NCI-H226 (cell line): ENCODE results near the gene WDR5.
"Not testable (repeated sequence)": the region's sequence is repeated elsewhere in the genome, so short reads cannot be mapped to it uniquely, and the experiment has no call there.

Experiments
- DNase-seq: peaks from one replicate; pipeline ENCODE4 v3.0.0-alpha.2; 2015

Gene WDR5

DNA sequence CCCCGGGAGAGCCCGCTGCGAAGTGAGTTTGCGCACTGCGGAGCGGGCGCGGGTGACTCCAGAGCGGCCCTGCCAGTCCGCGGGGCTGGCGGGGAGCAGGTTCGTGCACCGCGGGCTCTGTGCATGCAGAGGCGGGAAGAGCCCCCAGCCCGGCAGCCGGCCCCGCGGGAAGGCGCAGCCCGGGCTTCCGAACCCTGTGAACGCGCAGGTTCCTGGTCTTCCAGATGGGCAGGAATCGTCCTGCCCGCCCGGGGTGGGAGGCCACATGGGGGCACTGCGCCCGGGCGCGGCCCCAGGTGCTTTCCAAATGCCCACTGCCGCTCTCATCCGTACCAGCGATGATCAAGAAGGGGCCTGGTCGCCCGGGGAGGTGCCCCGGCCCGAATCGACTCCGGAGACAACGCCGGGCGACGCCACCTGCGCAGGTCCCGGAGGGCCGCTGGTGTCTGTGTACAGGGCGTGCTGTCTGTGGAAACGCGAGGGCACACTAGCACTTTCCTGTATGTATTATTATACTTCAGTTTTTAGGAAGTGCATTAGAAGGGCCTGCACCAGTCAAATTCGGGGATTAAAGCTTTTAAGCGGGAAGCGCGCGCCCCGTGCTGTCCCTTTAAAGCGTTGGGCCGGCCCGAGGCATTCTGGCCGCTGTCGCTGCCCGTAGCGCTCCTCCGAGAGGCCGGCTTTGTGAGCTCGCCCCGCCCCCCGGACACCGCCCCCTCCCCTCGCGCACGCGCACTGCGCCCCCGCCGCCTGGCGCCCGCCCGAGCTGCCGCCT is at the start of gene WDR5:
Gene WDR5 (plus strand): TSS at position 740 of the 775 bp plus-strand sequence. CDS start 3,796 bp downstream, outside the sequence.
- peak; percentile 73 for DNase-seq

DNA sequence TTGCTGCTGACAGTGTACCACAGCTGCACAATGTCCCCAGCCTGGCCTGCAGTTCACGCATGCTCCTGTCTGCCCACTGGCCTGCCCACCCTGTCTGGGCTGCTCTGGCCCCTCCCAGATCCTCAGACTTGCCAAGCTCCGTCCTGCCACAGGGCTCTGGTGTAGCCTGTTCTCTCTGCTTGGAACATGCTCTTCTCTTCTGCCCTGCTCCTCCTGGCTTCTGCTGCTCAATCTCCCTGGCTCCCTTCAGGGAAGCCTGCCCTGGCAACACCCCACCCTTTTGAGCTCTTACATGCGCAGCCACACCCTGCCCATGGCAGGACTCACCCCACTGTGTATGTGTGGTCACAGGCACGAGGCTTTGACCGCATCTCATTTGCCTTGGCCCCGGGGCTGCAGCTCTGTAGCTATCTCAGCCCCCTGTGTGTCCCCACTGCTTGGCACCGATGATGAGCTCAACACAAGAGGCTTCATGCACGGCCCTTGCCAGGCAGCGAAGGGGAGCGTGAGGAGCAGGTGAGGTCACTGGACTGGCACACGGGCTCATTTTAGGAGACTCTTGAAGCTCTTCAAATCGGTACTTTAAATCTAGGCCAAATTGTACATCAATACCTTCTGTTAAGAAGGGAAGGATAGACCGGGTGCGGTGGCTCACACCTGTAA is 47.7 kb upstream of the WDR5 start:
- DNase-seq = no peak

DNA sequence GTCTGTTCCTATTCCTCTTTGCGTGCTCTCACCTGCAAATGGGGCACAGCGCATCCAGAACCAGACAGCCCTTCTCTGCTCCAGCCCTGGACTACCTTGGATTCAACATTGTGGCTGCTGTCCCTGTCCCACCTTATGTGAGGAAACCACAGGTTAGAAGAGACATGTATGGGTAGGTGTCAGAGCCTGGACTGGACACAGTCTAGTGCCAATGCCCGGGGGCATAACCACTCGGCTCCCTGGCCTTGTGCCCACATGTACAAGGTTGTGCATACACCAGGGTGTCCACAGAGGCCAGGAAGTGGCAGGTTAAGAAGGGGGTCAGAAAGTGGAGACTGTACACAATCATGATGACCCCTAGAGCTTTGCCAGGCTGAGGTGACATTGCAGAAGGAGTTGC is 45.9 kb upstream of the WDR5 start:
- DNase-seq = no peak

DNA sequence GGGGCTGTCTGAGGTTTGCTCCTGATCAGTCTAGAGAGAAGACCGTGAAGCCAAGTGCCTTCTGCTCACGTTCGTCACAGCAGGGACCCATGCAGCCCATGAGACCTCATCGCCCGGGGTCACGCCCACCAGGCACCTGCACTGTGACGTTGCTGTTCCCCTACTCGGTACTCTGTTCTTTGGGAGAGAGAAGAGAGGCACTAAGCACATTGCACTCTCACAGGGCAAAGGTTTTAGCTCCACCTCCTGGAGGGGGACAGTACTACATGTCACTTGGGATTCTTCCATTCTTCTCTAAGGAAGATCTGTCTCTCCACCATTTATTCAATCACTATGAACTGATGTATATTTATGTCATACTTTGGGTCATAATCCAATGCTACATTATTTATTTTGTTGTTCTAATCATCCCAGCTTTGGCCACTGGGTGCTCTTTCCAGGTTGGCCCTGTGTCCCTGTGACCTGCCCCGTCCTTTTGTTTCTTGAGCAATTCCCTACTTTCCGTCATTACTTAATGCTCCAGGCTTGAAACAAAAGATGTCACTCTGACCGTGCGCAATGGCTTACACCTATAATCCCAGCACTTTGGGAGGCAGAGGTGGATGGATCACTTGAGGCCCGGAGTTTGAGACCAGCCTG is 36.6 kb upstream of the WDR5 start:
- no peak for DNase-seq

DNA sequence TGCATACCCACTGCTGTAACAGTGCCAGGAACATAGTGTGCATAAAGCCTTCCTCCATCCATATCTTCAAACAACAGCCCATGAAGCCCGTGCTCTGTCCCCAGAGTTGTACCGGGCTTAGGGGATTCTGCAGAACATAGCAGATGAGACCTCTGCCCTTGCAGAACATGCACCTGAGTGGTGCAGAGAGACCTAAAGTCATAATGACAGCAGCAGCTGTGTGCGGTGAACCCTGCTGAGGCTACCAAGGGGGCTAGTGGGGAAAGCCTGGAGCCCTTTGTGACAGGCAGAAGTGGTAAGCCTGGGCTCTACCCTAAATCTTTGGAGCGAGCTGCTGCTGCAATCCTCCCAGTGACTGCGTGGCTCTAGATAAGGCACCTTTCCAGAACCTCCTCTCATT is 35.8 kb upstream of the WDR5 start:
- no peak for DNase-seq

DNA sequence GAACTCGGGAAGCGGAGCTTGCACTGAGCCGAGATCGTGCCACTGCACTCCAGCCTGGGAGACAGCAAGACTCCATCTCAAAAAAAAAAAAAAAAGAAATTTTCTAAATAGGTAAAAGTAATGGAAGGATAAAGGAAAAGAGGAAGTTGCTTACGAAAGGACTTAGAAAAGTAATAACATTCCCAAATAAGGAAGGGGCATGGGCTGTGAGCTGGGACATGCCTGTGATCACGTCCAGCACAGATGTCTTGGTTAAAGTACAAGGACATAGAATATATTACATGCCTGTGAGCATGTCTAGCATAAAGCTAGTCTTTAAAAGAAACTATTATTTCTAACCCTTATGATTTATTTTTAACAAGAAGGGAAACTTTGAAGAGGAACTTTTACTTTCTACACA is 34.7 kb upstream of the WDR5 start:
- not testable (repeated sequence) for DNase-seq

DNA sequence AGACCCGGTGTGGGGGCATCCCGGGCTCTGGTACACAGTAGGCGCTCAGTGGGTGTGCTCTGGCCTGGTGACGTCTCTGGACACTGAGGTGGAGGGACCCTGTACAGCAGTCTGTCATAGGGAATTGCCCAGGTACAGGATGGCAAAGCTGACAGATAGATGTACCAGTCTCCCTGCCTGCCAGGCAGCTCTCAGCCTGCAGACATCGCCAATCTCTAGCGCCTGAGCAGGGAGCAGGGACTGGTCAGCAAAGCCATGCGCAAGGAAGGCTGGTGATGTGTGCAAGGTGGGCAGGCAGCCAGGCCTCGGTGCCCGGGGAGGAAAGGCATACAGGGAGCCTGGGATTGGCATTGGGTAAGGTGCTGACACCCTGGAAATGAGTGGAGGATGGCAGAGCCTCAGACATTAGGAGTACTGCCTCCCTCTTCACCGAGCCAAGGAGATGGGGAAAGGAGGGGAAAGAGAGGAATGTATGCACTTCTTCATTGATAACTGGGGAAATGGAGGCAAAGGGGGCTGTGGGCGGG is 34.2 kb upstream of the WDR5 start:
- DNase-seq = no peak

DNA sequence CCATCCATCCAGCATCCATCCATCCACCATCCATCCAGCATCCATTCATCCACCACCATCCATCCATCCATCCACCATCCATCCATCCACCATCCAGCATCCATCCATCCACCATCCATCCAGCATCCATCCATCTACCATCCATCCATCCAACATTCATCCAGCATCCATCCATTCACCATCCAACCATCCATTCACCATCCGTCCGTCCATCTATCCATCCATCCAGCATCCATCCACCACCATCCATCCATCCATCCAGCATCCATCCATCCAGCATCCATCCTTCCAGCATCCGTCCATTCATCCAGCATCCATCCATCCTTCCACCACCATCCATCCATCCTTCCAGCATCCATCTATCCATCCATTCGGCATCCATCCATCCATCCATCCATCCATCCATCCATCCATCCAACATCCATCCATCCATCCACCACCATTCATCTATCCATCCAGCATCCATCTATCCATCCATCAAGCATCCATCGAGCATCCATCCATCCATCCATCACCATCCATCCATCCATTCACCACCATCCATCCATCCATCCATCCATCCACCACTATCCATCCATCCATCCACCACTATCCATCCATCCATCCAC is 32.4 kb upstream of the WDR5 start:
- no peak for DNase-seq

DNA sequence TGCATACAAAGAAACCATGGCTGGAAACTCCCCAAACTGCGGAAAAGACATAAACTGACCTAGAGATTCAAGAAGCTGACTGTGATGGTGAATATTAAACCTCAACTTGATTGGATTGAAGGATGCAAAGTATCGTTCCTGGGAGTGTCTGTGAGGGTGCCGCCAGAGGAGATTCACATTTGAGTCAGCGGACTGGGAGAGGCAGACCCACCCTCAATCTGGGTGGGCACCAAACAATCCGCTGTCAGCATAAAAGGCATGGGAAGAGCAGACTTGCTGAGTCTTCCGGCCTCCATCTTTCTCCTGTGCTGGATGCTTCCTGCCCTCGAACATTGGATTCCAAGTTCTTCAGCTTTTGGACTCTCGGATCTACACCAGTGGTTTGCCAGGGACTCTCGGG is 24.8 kb upstream of the WDR5 start:
- DNase-seq = no peak

DNA sequence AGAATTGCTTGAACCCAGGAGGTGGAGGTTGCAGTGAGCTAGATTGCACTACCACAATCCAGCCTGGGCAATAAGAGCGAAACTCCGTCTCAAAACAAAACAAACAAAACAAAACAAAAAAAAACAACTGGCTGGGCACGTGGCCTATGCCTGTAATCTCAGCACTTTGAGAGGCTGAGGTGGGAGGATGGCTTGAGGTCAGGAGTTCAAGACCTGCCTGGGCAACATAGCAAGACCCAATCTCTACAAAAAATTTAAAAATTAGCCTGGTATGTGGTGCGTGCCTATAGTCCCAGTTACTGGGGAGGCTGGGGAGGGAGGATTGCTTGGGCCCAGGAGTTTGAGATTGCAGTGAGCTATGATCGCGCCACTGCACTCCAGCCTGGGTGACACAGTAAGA is 23.3 kb upstream of the WDR5 start:
- no peak for DNase-seq

DNA sequence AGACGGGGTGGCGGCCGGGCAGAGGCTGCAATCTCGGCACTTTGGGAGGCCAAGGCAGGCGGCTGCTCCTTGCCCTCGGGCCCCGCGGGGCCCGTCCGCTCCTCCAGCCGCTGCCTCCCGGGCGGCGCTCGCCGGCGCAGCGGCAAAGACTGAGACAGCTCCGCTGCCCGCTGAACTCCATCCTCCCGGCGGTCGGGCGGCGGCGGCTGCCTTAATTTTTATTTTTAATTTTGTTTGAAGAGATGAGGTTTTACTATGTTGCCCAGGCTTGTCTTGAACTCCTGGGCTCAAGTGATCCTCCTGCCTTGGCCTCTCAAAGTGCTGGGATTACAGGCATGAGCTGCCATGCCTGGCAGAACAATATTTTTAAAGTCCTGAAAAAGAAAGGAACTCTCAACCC is 16.9 kb upstream of the WDR5 start:
- DNase-seq = not testable (repeated sequence)

DNA sequence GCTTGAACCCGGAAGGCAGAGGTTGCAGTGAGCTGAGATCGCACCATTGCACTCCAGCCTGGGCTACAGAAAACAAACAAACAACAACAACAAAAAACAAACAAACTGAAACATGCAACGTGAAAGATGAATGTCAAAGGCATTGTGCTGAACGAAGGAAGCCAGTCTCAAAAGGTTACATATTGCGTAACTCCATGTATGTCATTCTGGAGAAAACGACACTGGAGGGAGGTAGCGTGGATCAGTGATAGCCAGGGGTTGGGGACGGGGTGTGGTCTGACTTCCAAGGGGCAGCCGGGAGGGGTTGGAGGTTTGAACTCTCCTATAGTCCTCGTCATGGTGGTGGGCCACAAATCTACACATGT is 12.1 kb upstream of the WDR5 start:
- no peak for DNase-seq

DNA sequence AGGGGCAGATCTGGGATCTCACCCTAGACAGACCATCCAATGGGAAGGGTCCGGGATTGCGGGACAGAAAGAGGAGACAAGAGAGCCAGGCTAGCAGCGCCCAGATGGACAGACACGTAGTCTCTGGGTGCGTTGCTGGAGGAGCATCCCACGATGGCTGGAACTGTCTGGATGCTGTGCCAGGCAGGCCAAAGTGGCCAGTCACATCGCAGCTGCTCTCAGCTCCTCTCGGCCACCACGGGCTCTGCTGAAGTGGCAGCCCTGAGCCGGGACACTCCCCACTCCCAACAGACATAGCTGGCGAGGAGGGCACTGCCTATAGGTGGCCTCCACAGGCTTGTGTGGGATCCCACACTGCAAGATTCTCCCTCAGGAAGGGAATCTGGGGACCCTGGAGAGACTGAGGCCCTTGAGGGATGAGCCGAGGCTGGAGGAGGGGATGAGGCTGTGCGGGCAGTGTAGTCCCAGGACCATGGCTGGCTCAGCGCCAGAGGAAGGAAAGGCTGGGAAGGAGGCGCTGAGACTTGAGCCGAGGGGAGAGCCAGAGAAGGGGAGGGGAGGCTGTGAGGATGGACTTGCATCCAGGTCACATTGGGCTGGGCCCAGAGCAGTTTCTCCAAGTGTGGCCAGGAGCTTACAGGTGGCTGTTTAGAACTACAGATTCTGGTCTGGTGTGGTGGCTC is 10.3 kb upstream of the WDR5 start:
- no peak for DNase-seq

DNA sequence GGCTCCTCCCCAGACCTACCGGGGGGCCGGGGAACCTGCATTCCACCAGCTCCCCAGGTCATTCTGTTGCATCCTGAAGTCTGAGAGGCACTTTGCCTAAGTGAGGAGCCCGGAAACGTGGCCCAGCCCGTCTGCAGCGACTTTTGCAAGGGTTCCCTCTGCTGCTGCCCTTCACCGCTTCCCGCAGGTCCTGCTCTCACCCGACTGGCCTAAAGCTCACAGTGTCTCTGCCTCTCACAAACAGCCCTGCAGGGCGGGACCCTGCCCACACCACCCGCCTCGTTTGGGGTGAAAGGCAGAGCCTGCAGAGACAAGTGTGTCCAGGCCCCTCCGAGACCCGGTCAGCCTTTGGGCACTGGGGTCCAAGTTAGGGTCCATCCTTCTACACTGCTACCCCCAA is 9.5 kb upstream of the WDR5 start:
- DNase-seq = no peak

DNA sequence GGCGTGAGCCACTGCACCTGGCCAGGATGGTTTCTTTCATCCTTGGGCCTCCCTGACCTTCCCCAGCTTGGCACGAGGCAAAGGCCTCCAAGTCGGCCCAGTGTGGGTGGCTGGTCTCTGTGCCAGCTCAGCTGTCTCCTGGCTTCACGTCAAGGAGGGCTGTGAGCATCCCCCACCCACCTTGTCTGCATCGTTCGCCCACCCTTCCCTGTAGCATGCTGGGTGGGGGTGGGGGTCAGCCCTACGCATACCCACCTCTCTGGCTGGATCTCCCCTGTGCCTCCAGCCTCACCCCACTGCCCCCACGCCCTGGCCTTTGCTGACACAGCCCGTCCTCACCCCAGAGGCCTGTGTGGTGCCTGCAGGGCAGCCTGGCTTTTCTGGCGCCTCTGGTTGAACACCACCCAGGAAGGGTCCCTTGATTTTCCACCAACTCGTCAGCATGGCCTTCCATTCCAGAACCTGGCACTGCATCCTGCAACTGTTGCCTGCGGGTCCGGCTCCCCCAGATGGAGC is 8.8 kb upstream of the WDR5 start:
- DNase-seq = no peak

DNA sequence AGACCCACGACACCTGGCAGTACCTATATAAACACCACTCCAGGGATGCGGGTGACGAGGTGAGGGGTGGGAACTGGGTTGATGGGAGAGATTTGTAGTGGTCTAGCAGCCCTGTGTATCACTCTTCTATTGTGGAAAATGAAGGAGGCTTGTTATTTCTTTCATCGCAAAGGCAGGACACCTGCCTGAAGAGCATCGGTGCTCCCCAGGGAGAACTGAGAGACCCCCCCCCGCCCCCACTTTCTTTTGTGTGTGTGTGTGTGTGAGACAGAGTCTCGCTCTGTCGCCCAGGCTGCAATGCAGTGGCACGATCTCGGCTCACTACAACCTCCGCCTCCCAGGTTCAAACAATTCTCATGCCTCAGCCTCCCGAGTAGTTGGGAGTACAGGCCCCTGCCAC is 8.3 kb upstream of the WDR5 start:
- no peak for DNase-seq

DNA sequence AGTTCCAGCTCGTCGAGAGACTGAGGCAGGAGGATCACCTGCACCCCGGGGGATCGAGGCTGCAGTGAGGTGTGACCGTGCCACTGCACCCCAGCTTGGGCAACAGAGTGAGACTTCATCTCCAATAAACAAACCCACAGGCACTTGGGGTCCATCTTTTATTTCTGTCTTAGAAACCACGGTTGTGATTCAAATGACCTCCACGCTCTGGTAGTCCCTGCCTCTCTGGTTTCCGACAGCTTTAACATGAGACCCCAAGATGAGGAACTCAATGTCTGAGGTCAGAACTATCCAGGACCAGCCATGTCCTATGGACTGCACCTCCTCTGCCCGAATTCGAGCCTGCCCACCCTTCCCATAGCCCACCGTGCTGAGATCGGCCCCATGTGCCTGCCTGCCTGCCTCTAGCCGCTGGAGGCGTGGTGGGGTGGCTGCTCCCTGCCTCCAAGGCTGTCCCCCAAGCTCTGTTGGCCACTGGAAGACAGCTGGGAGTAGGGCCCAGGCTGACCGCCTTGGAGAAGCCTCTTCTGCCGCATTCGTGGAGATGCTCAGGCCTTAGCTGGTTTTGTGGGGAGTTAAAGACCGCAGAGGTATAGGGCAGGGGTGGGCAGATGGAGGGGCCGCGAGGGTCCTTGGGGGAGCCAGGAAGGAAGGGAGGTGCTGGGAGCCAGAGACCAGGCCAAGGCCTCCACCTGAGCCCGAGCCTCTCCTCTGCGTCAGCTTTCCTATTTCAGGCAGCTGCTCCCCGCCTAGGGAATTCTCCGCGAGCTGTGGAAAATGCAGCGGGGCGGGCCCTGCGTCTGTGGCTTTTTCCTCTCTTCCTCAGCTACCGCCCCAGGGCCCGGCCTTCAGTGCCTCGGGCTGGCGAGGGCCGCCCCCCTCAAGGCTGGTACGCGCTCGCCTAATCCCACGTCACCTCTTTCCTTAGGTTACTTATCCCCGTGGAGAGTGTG is 6.9 kb upstream of the WDR5 start:
- DNase-seq = no peak

DNA sequence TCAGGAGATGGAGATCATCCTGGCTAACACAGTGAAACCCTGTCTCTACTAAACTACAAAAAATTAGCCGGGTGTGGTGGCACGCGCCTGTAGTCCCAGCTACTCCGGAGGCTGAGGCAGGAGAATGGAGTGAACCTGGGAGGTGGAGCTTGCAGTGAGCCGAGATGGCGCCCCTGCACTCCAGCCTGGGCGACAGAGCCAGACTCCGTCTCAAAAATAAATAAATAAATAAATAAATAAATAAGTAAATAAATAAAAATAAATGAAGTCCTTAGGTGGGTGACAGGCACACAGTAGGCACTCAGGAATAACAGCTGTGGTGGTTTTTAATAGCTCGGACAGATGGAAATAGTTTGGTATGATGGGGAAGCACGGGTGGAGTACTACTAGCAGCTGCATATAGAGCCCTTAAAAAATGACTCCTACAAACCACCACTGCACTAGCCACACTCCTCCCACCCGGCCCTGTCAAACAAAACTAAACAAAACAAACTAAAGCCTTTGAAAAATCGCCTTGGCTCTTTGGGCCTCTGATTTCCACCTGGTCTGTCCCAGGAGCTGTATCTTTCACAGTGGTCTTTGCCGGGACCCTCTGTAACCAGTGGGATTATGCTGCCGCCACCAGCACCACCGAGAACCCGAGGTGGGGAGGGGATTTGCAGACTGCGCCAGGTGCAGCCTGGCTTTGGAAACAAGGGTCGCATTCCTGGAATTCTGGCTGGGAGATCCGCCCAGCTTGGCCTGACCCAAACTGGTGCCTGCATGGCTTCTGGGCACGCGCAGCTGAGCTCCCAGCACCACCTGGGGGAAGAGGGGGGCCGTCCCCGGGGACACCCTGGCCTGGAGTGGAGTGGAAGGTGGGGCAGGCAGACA is 5.1 kb upstream of the WDR5 start:
- DNase-seq = peak; percentile 90

DNA sequence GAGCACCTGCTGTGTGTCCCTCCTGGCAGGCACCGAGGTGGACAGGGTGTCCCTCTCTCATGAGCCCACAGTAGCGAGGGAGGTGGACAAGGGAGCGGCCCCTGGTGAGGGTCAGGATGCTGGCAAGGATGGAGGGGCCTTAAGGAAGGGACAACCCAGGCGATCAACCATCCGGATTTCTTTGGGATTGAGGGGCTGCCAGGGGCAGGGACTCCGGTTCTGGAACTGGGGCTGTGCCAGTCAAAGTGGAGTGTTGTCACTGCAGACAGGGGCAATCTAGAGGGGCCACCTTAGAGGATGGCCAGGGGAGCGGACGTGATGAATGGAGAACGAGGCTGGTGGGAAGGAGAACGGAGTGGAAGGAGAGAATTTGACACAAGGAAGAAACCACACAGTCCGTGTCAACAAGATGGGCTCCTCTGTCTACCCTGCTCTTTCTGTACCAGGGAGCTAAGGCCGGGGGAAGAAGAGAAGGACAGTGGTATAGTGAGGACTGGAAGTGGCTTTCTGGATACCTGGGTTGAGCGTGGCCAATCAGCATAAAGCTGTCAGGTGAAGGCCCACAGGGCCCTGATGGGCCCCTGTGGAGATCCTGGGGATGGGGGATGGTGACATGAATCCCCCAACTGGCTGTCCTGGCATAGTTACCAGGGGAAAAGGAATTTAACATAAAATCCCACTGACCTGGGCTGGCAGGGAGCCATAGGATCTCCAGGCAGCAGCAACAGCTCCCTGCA is 4.2 kb upstream of the WDR5 start:
- no peak for DNase-seq
